HepG2 (cell line): ENCODE data around the gene EPB41L2. TPM values are rescaled to one million over a fixed set of nuclear protein-coding genes. Genes with fewer than 3 reads are reported as not detected.

Source experiments
- AGO1 ChIP-seq: fragments of 200-400 bp; formaldehyde crosslinking; IDR thresholded peaks from 2 replicates; pipeline ENCODE4 v1.6.1; 2017; ENCODE audit warnings: mild to moderate bottlenecking, low read depth, low read length, moderate library complexity; ENCODE audit not compliant: poor library complexity, severe bottlenecking
- ARID5B ChIP-seq: IDR thresholded peaks from 2 replicates; pipeline ENCODE4 v1.4.0; 2020; ENCODE audit warnings: mild to moderate bottlenecking, missing genetic modification reagents
- FLYWCH1 ChIP-seq: sonication (generic); formaldehyde crosslinking; IDR thresholded peaks from 2 replicates; pipeline ENCODE4 v1.8.1; 2023; ENCODE audit warnings: mild to moderate bottlenecking, missing genetic modification reagents
- HNF1A ChIP-seq, 2 experiments: sonication (generic) in 1 of 2; formaldehyde crosslinking in 1 of 2; IDR thresholded peaks; 2 replicates each; pipeline versions ENCODE4 v1.4.0 to v1.6.1; 2016 to 2020; ENCODE audit warnings: borderline replicate concordance in 1 of 2, low read depth in 1 of 2, mild to moderate bottlenecking in 1 of 2, missing genetic modification reagents in 1 of 2
- ISL2 ChIP-seq: sonication (generic); formaldehyde crosslinking; IDR thresholded peaks from 2 replicates; pipeline ENCODE4 v1.5.0; 2020; ENCODE audit warnings: missing genetic modification reagents
- KDM6A ChIP-seq: IDR thresholded peaks from 2 replicates; pipeline ENCODE4 v1.6.1; 2016; ENCODE audit warnings: low read depth
- KLF11 ChIP-seq: IDR thresholded peaks from 2 replicates; pipeline ENCODE4 v1.6.1; 2016; ENCODE audit warnings: missing compliant biosample characterization
- LCORL ChIP-seq, 2 experiments: fragments of 450-650 bp in 1 of 2; sonication (generic) in 1 of 2; formaldehyde crosslinking in 1 of 2; IDR thresholded peaks; 2 replicates each; pipeline versions ENCODE4 v1.5.0 to v1.6.1; 2017 to 2020; ENCODE audit warnings: antibody characterized with exemption in 1 of 2, missing genetic modification reagents in 1 of 2
- NFRKB ChIP-seq: fragments of 450-650 bp; IDR thresholded peaks from 2 replicates; pipeline ENCODE4 v1.6.1; 2017
- REPIN1 ChIP-seq: sonication (generic); formaldehyde crosslinking; IDR thresholded peaks from 2 replicates; pipeline ENCODE4 v1.8.0; 2022; ENCODE audit warnings: missing genetic modification reagents, low read depth, mild to moderate bottlenecking, borderline replicate concordance
- REXO4 ChIP-seq: sonication (generic); formaldehyde crosslinking; IDR thresholded peaks from 2 replicates; pipeline ENCODE4 v1.8.0; 2022; ENCODE audit warnings: missing genetic modification reagents, mild to moderate bottlenecking, borderline replicate concordance
- SATB2 ChIP-seq: sonication (generic); formaldehyde crosslinking; IDR thresholded peaks from 2 replicates; pipeline ENCODE4 v1.5.0; 2020; ENCODE audit warnings: missing genetic modification reagents
- XBP1 ChIP-seq: sonication (generic); formaldehyde crosslinking; IDR thresholded peaks from 2 replicates; pipeline ENCODE4 v1.5.0; 2020; ENCODE audit warnings: missing genetic modification reagents
- YEATS4 ChIP-seq: sonication (generic); formaldehyde crosslinking; IDR thresholded peaks from 2 replicates; pipeline ENCODE4 v1.4.0; 2020; ENCODE audit warnings: missing genetic modification reagents, borderline replicate concordance
- ZBTB43 ChIP-seq: sonication (generic); formaldehyde crosslinking; conservative IDR thresholded peaks from 2 replicates; pipeline ENCODE4 v1.4.0; 2020; ENCODE audit warnings: missing genetic modification reagents
- ZBTB7B ChIP-seq: sonication (generic); formaldehyde crosslinking; IDR thresholded peaks from 2 replicates; pipeline ENCODE4 v1.4.0; 2020; ENCODE audit warnings: missing genetic modification reagents
- ZNF263 ChIP-seq: sonication (generic); formaldehyde crosslinking; IDR thresholded peaks from 2 replicates; pipeline ENCODE4 v1.4.0; 2020; ENCODE audit warnings: missing genetic modification reagents
- ZNF724P ChIP-seq: sonication (generic); formaldehyde crosslinking; IDR thresholded peaks from 2 replicates; pipeline ENCODE4 v1.8.0; 2022; ENCODE audit warnings: missing genetic modification reagents, borderline replicate concordance
- ZNF75D ChIP-seq: sonication (generic); formaldehyde crosslinking; IDR thresholded peaks from 2 replicates; pipeline ENCODE4 v1.8.1; 2023; ENCODE audit warnings: missing genetic modification reagents, mild to moderate bottlenecking, borderline replicate concordance
- ZSCAN30 ChIP-seq: sonication (generic); formaldehyde crosslinking; IDR thresholded peaks from 2 replicates; pipeline ENCODE4 v1.5.0; 2020; ENCODE audit warnings: mild to moderate bottlenecking, missing genetic modification reagents
- polyA plus RNA-seq, 8 experiments: library from polyadenylated mRNA; depleted of rRNA in 3 of 8; stranded (reverse) in 7 of 8; unstranded in 1 of 8; fragments of >200 nt; fragmentation: Illumina TruSeq in 4 of 8; extraction: Trizol in 4 of 8; gene quantifications; 2 replicates each; pipeline versions ENCODE4 v1.2.1 to v1.2.3, GENCODE V29; 2011 to 2016; ENCODE audit warnings: low read depth in 4 of 8, missing spikeins in 1 of 8, mixed read lengths in 1 of 8; ENCODE audit not compliant: insufficient read depth in 1 of 8
- total RNA-seq, 5 experiments: library from RNA; depleted of rRNA; stranded (reverse); fragments of >200 nt; fragmentation: Illumina TruSeq; extraction: Trizol; gene quantifications; 2 replicates each; pipeline ENCODE4 v1.2.3, GENCODE V29; 2016; ENCODE audit warnings: low read depth in 1 of 5

Gene EPB41L2
- total and polyA plus RNA-seq, 2 of the 13 experiments (the other 11 are each of a cell fraction or from before 2014, with no cell fraction given), result 41.7 to 56.4 TPM

- TF ChIP-seq ARID5B (CRISPR knock-in tag) (peak; percentile 42; the same call in 1 of the 2 replicates), FLYWCH1 (0 out of 2 replicates have a peak, but pooled peaks have one; percentile 67), ZNF263 (CRISPR knock-in tag) (no peak), AGO1 (no peak), SATB2 (no peak), NFRKB (no peak), ZNF724P (CRISPR knock-in tag) (no peak), LCORL (IDR thresholded peaks at IDR 0.05) (no peak), LCORL (CRISPR knock-in tag; IDR thresholded peaks at IDR 0.05) (peak; percentile 60; the same call in 1 of the 2 replicates), REPIN1 (no peak; the same call in 1 of the 2 replicates), YEATS4 (CRISPR knock-in tag) (0 out of 2 replicates have a peak, but pooled peaks have one; percentile 59), ZBTB7B (no peak; the same call in 1 of the 2 replicates), HNF1A (IDR thresholded peaks at IDR 0.05; ENCODE audit: low read depth) (0 out of 2 replicates have a peak, but pooled peaks have one; percentile 4), HNF1A (CRISPR knock-in tag; IDR thresholded peaks at IDR 0.05; ENCODE audit: borderline replicate concordance) (peak; percentile 48), ISL2 (CRISPR knock-in tag) (no peak), REXO4 (CRISPR knock-in tag) (no peak), KLF11 (CRISPR knock-in tag) (no peak), KDM6A (no peak), ZBTB43 (CRISPR knock-in tag) (no peak; the same call in 1 of the 2 replicates), ZSCAN30 (CRISPR knock-in tag) (0 out of 2 replicates have a peak, but pooled peaks have one; percentile 21), XBP1 (CRISPR knock-in tag) (no peak), ZNF75D (no peak)
Measured at GRCh38 chr6:131063028-131063763, at the start of gene EPB41L2 (continued).
